ENCODE measurements around the gene NOS1AP. TPM values are rescaled to one million over a fixed set of nuclear protein-coding genes. Genes with fewer than 3 reads are reported as not detected.
"Not testable (repeated sequence)": the region's sequence is repeated elsewhere in the genome, so short reads cannot be mapped to it uniquely, and the experiment has no call there.

Gene NOS1AP
- total RNA-seq, 1 donor from 2014 or later = under 0.01 TPM

DNA sequence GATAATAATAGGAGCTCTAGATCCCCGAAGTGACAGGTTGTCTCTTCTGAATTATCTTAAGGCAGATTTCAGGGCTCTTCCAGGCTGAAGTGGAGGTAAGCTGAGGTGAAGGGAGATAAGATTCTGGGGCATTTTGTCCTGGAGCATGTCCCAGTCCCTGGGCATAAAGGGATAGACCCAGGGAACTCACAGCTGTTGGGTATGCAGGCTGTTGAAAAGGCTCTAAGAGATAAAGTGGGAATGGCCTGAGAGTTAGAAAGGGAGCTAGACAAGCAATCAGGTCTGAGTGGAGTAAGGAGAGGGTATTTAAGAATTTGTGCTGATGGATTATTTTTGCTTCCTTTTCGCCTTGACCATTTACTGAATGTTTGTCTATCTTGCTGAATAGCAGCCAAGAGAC, 123.7 kb downstream of the NOS1AP start:
- H3K9me3 ChIP-seq (ENCODE audit: control insufficient read depth in 3 of 3, low read length in 3 of 3) = no peaks in the 10 kb centered on the region
- H3K36me3 ChIP-seq (ENCODE audit: control insufficient read depth in 3 of 3, insufficient read depth in 3 of 3, low read length in 3 of 3) = no peaks in the 10 kb centered on the region
- peaks cover 0 to 5% (median 0%) of the 10 kb centered on the region in 3 donors for H3K4me1 ChIP-seq (ENCODE audit: control insufficient read depth in 3 of 3, insufficient read depth in 3 of 3, low read length in 3 of 3)
- H3K27me3 ChIP-seq (ENCODE audit: control insufficient read depth in 3 of 3, insufficient read depth in 3 of 3, low read length in 3 of 3) = no peaks in the 10 kb centered on the region
- no peak overlapping the region for H3K9ac ChIP-seq (ENCODE audit: low read depth in 1 of 3, low read length in 3 of 3)
- no peak overlapping the region for H3K4me3 ChIP-seq (ENCODE audit: low read length in 3 of 3)
- H3K27ac ChIP-seq (ENCODE audit: low read depth, low read length) = no peak overlapping the region

DNA sequence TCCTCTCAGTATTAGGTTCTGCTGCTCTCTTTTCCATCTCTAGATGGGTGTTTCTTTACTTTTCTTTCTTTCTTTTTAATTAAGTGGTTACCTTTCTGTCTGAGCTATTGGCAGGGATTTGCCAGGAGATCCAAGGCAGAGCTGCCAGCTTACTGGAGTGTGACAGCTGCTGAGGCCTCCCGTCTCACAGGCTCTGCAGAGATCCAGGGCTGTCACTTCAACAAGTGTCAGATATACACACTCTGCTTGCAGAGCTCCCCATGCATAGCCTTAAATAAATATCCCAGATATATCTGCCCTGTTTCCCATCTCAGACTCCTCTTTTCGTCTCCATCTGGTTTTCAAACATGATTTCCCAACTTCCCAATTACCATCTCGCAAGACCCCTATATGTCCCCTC, 124.3 kb downstream of the NOS1AP start:
- H3K4me3 ChIP-seq (ENCODE audit: low read length in 3 of 3) = peak overlapping the region in 1 of 3 donors; percentile 11
- H3K9ac ChIP-seq (ENCODE audit: low read depth in 1 of 3, low read length in 3 of 3) = no peak overlapping the region
- H3K9me3 ChIP-seq (ENCODE audit: control insufficient read depth in 3 of 3, low read length in 3 of 3) = no peaks in the 10 kb centered on the region
- H3K27me3 ChIP-seq (ENCODE audit: control insufficient read depth in 3 of 3, insufficient read depth in 3 of 3, low read length in 3 of 3) = no peaks in the 10 kb centered on the region
- peaks cover 0 to 5% (median 0%) of the 10 kb centered on the region in 3 donors for H3K4me1 ChIP-seq (ENCODE audit: control insufficient read depth in 3 of 3, insufficient read depth in 3 of 3, low read length in 3 of 3)
- H3K27ac ChIP-seq (ENCODE audit: low read depth, low read length) = no peak overlapping the region
- no peaks in the 10 kb centered on the region for H3K36me3 ChIP-seq (ENCODE audit: control insufficient read depth in 3 of 3, insufficient read depth in 3 of 3, low read length in 3 of 3)

DNA sequence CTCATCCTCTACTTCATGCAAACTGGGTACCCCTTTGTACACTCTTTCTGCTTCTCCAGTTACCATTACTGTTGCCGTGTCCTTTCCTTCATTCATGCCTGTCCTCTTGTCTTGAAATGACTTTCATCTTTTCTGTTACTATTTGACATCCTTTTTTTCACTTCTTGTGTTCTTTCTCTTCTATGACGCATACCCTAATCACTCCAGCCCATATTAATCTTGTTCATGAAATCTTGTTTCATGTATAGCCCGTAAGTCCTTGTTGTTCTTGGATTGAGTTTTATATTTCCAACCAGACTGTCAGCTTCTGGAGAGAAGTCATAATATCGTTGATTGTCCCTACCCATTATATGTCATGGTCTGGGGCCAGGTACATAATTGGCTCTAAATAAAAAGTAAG, 126.1 kb downstream of the NOS1AP start:
- no peak overlapping the region for H3K27ac ChIP-seq (ENCODE audit: low read depth, low read length)
- no peak overlapping the region for H3K9ac ChIP-seq (ENCODE audit: low read depth in 1 of 3, low read length in 3 of 3)
- no peaks in the 10 kb centered on the region for H3K27me3 ChIP-seq (ENCODE audit: control insufficient read depth in 3 of 3, insufficient read depth in 3 of 3, low read length in 3 of 3)
- no peaks in the 10 kb centered on the region for H3K9me3 ChIP-seq (ENCODE audit: control insufficient read depth in 3 of 3, low read length in 3 of 3)
- H3K36me3 ChIP-seq (ENCODE audit: control insufficient read depth in 3 of 3, insufficient read depth in 3 of 3, low read length in 3 of 3) = no peaks in the 10 kb centered on the region
- no peak overlapping the region for H3K4me3 ChIP-seq (ENCODE audit: low read length in 3 of 3)
- H3K4me1 ChIP-seq (ENCODE audit: control insufficient read depth in 3 of 3, insufficient read depth in 3 of 3, low read length in 3 of 3) = peaks cover 0 to 5% (median 0%) of the 10 kb centered on the region in 3 donors

DNA sequence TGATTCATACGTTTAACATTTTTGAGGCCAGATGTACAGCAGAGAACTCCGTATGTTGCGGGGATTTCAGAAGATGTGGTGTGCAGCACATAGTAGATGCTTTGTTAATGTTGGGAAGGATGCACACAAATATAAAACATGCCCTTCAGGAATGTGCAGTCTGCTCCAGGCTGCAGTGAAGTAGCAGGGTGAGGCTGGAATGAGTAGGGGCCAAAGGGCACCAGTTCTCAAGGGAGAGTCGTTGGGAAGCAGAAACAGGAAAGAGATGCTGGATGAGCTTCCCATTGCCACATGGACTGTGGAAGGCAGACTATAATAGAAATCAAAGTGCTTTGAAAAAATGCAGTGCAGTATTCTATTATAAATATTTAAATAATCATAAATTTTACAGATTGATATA, 126.9 kb downstream of the NOS1AP start:
- Histone ChIP-seq H3K4me3 (ENCODE audit: low read length in 3 of 3) (no peak overlapping the region), H3K4me1 (ENCODE audit: control insufficient read depth in 3 of 3, insufficient read depth in 3 of 3, low read length in 3 of 3) (peaks cover 0 to 5% (median 0%) of the 10 kb centered on the region in 3 donors), H3K27ac (ENCODE audit: low read depth, low read length) (no peak overlapping the region), H3K36me3 (ENCODE audit: control insufficient read depth in 3 of 3, insufficient read depth in 3 of 3, low read length in 3 of 3) (no peaks in the 10 kb centered on the region), H3K9ac (ENCODE audit: low read depth in 1 of 3, low read length in 3 of 3) (no peak overlapping the region), H3K27me3 (ENCODE audit: control insufficient read depth in 3 of 3, insufficient read depth in 3 of 3, low read length in 3 of 3) (no peaks in the 10 kb centered on the region), H3K9me3 (ENCODE audit: control insufficient read depth in 3 of 3, low read length in 3 of 3) (no peaks in the 10 kb centered on the region)

DNA sequence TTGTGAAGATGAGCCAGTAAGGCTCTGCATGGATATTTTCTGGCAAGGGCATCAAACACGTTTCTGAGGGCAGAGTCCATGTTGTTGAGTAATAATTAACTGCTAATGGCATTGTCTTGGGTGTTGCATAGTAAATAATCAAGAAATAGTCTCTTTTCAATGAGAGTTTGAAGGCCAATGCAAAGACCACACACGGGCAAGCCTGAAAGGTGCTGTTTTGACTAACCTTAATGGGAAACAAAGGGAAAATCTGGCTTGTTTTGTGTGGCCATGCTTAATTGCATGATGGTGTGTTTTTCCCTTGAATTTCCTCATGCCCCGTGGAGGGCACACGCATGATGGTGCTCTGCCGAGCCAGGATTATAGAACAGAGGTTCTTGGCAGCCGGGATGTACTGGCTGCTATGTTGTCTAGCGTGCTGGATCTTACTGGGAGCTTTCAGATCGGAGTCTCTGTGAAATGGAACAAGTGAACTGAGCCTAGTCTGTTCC, 127.6 kb downstream of the NOS1AP start:
- peaks cover 0 to 5% (median 0%) of the 10 kb centered on the region in 3 donors for H3K4me1 ChIP-seq (ENCODE audit: control insufficient read depth in 3 of 3, insufficient read depth in 3 of 3, low read length in 3 of 3)
- no peak overlapping the region for H3K9ac ChIP-seq (ENCODE audit: low read depth in 1 of 3, low read length in 3 of 3)
- no peak overlapping the region for H3K4me3 ChIP-seq (ENCODE audit: low read length in 3 of 3)
- H3K27ac ChIP-seq (ENCODE audit: low read depth, low read length) = no peak overlapping the region
- H3K9me3 ChIP-seq (ENCODE audit: control insufficient read depth in 3 of 3, low read length in 3 of 3) = no peaks in the 10 kb centered on the region
- H3K36me3 ChIP-seq (ENCODE audit: control insufficient read depth in 3 of 3, insufficient read depth in 3 of 3, low read length in 3 of 3) = no peaks in the 10 kb centered on the region
- no peaks in the 10 kb centered on the region for H3K27me3 ChIP-seq (ENCODE audit: control insufficient read depth in 3 of 3, insufficient read depth in 3 of 3, low read length in 3 of 3)

DNA sequence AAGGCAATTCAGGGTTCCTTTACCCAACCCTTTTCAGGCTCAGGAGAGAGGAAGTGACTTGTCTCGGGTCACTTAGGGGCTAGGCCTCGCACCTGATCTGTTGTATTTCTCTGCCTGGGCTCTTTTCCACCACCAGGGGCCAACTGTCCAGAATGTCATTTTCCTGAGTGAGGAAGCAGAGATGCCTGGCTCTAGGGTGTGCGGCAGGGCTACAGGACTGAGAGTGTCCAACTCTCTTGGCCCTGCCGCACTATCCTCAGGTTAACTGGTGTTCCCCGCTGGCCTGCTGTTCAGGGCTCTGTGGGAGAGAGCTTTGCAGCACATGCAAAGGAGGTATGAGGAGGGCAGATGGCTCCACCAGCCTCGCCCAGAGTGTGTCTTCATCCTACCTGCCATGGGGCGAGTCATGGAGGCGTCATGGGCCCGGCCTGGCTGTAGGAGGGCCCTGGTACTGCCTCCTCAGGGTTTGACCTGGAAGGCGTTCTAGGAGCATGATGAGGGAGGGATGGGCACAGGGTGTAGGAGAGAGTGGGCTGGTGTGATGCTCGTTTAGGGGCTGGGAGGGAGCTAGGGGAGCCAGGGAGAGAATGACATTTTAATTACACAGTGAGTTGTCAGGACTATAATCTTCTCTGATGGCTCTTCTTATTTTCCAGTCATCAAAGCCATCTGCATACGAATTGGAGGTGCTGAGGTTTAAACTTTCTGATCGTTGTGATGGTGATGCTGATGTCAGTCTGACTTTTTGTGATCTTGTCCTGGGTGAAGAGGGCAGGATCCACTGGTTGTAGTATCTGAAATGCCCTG, 128.3 kb downstream of the NOS1AP start:
- Histone ChIP-seq H3K27me3 (ENCODE audit: control insufficient read depth in 3 of 3, insufficient read depth in 3 of 3, low read length in 3 of 3) (no peaks in the 10 kb centered on the region), H3K27ac (ENCODE audit: low read depth, low read length) (no peak overlapping the region), H3K4me1 (ENCODE audit: control insufficient read depth in 3 of 3, insufficient read depth in 3 of 3, low read length in 3 of 3) (peaks cover 0 to 5% (median 0%) of the 10 kb centered on the region in 3 donors), H3K36me3 (ENCODE audit: control insufficient read depth in 3 of 3, insufficient read depth in 3 of 3, low read length in 3 of 3) (no peaks in the 10 kb centered on the region), H3K9me3 (ENCODE audit: control insufficient read depth in 3 of 3, low read length in 3 of 3) (no peaks in the 10 kb centered on the region), H3K9ac (ENCODE audit: low read depth in 1 of 3, low read length in 3 of 3) (no peak overlapping the region), H3K4me3 (ENCODE audit: low read length in 3 of 3) (no peak overlapping the region)

DNA sequence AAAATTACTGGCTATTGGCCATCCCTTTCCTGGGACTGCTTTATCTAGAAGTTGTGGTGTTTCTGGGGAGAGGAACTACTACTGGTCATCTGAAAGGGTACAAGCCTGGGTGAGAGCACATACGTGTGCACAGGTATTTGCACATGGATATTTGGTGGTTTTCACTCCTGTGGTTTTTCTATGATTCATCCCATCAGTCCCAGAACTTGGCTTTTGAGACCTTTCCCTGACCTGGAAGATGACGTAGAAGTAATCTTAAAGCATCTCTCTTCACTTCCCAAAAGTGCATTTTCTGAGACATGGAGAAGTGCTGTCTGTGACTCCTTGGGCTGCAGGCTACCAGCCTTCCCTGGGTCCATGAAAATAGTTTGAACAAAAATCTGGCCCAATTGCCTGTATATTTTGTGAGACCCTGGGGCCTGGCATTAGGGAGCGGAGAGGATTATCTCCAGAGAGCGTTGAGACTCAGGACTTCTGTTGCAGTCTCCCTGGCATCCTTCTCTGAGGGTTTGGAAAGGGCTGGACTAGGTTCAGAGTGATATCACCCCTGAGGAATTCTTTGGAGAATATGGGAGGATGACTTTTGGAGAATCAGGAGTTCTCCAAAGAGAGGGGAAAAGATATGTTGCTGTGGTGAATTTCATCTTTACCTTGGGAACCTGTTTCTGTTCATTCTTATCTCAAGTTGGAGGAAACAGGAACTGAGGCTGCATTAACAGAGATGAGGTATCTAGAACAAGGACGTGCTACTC, 130.8 kb downstream of the NOS1AP start:
- Histone ChIP-seq H3K9me3 (ENCODE audit: control insufficient read depth in 3 of 3, low read length in 3 of 3) (no peaks in the 10 kb centered on the region), H3K4me1 (ENCODE audit: control insufficient read depth in 3 of 3, insufficient read depth in 3 of 3, low read length in 3 of 3) (no peaks in the 10 kb centered on the region), H3K9ac (ENCODE audit: low read depth in 1 of 3, low read length in 3 of 3) (no peak overlapping the region), H3K27ac (ENCODE audit: low read depth, low read length) (no peak overlapping the region), H3K36me3 (ENCODE audit: control insufficient read depth in 3 of 3, insufficient read depth in 3 of 3, low read length in 3 of 3) (no peaks in the 10 kb centered on the region), H3K27me3 (ENCODE audit: control insufficient read depth in 3 of 3, insufficient read depth in 3 of 3, low read length in 3 of 3) (no peaks in the 10 kb centered on the region), H3K4me3 (ENCODE audit: low read length in 3 of 3) (no peak overlapping the region)

DNA sequence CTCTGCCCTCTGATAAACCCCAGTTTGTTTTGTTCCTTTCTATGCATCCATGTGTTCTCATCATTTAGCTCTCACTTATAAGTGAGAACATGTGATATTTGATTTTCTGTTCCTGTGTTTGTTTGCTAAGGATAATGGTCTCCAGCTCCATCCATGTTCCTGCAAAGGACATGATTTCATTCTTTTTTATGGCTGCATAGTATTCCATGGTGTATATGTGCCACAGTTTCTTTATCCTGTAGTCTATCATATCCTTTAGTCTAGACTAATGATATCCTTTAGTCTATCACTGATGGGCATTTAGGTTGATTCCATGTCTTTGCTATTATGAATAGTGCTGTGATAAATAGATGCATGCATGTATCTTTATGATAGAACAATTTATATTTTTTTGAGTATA, 131.6 kb downstream of the NOS1AP start:
- not testable (repeated sequence) for H3K4me3 ChIP-seq (ENCODE audit: low read length in 3 of 3); H3K27ac ChIP-seq (ENCODE audit: low read depth, low read length); H3K36me3 ChIP-seq (ENCODE audit: control insufficient read depth in 3 of 3, insufficient read depth in 3 of 3, low read length in 3 of 3); H3K27me3 ChIP-seq (ENCODE audit: control insufficient read depth in 3 of 3, insufficient read depth in 3 of 3, low read length in 3 of 3); H3K9me3 ChIP-seq (ENCODE audit: control insufficient read depth in 3 of 3, low read length in 3 of 3); H3K4me1 ChIP-seq (ENCODE audit: control insufficient read depth in 3 of 3, insufficient read depth in 3 of 3, low read length in 3 of 3); H3K9ac ChIP-seq (ENCODE audit: low read depth in 1 of 3, low read length in 3 of 3)

DNA sequence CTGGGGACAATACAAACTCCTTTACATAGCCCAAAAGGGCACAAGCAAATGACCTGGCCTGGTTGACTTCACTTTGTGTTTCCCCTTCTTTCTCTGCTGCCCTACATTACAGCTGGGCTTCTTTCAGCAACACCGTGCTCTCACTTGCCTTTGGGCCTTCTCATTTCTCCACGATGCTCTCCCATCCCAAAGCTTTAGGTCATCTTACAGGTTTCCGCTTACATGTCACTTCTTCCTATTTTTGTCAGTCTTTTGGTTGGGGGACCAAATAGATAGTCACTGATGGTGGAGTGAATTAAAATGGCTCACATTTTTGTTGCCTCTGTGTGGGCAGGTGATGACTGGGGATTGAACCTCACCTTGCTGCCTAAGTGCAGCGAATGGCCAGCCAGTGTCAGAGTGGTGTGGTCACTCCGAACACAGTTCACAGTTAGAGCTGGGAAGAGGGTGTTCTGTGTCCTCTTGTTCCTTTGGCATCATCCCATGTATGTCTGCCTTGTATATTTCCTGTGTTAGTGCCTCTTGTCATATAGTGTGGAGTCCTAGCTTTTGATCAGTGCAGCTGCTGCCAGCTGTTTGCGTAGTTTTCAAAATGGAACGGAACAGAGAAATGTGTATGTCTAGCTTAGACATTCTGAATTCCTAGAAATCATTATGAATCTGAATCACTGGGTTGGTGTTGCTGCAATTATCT, 134.8 kb downstream of the NOS1AP start:
- H3K4me1 ChIP-seq (ENCODE audit: control insufficient read depth in 3 of 3, insufficient read depth in 3 of 3, low read length in 3 of 3) = no peaks in the 10 kb centered on the region
- no peaks in the 10 kb centered on the region for H3K9me3 ChIP-seq (ENCODE audit: control insufficient read depth in 3 of 3, low read length in 3 of 3)
- no peaks in the 10 kb centered on the region for H3K36me3 ChIP-seq (ENCODE audit: control insufficient read depth in 3 of 3, insufficient read depth in 3 of 3, low read length in 3 of 3)
- H3K4me3 ChIP-seq (ENCODE audit: low read length in 3 of 3) = no peak overlapping the region
- no peaks in the 10 kb centered on the region for H3K27me3 ChIP-seq (ENCODE audit: control insufficient read depth in 3 of 3, insufficient read depth in 3 of 3, low read length in 3 of 3)
- H3K27ac ChIP-seq (ENCODE audit: low read depth, low read length) = no peak overlapping the region
- H3K9ac ChIP-seq (ENCODE audit: low read depth in 1 of 3, low read length in 3 of 3) = no peak overlapping the region

DNA sequence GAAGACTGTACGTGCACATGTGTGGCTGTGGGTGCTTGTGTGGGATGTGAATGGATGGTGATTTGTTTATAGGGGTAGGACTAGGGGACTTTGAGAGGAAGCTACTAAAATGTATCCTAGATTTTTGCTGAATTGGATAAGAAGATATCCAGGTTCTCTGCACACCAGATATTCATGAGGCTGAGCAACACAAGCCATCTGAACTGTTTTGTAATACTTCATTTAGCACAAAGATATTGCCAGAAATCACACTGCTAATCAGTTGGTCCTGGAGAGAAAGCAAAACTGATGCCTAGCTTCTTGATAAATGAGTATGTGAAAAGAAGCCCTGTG, 135.3 kb downstream of the NOS1AP start:
- H3K4me1 ChIP-seq (ENCODE audit: control insufficient read depth in 3 of 3, insufficient read depth in 3 of 3, low read length in 3 of 3) = no peaks in the 10 kb centered on the region
- H3K9ac ChIP-seq (ENCODE audit: low read depth in 1 of 3, low read length in 3 of 3) = no peak overlapping the region
- no peaks in the 10 kb centered on the region for H3K27me3 ChIP-seq (ENCODE audit: control insufficient read depth in 3 of 3, insufficient read depth in 3 of 3, low read length in 3 of 3)
- no peaks in the 10 kb centered on the region for H3K36me3 ChIP-seq (ENCODE audit: control insufficient read depth in 3 of 3, insufficient read depth in 3 of 3, low read length in 3 of 3)
- H3K4me3 ChIP-seq (ENCODE audit: low read length in 3 of 3) = no peak overlapping the region
- H3K9me3 ChIP-seq (ENCODE audit: control insufficient read depth in 3 of 3, low read length in 3 of 3) = no peaks in the 10 kb centered on the region
- H3K27ac ChIP-seq (ENCODE audit: low read depth, low read length) = no peak overlapping the region
